ENCODE results near the gene USP7.
A peak's percentile ranks its signal among the peaks of the same experiment; 100 is the strongest.

Gene USP7

DNA sequence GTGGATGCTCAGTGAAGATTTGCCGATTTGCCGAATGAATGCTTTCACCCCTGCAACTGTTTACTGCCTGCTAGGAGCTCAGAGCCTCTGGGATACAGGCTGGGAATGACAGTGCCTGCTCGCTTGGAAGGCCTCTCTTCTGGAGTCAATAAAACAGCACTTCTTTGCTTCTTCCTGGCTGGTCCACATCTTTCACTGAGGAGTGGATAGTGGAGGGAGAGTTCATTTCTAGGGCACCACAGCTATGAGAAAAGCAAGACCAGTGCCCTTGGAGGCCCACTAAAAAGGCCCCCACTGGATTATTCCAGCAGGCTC is 3.1 kb upstream of the USP7 start:
- no peak overlapping the region for H2AFZ ChIP-seq (ENCODE audit: low read depth)
- no peak overlapping the region for H3K9ac ChIP-seq
- H3K79me2 ChIP-seq (ENCODE audit: insufficient read depth, low read depth) = peaks cover 18% of the 10 kb centered on the region
- no peaks in the 10 kb centered on the region for H3K36me3 ChIP-seq (ENCODE audit: insufficient read depth)
- no peak overlapping the region for H3K4me2 ChIP-seq
- TF ChIP-seq, protein P1, sequence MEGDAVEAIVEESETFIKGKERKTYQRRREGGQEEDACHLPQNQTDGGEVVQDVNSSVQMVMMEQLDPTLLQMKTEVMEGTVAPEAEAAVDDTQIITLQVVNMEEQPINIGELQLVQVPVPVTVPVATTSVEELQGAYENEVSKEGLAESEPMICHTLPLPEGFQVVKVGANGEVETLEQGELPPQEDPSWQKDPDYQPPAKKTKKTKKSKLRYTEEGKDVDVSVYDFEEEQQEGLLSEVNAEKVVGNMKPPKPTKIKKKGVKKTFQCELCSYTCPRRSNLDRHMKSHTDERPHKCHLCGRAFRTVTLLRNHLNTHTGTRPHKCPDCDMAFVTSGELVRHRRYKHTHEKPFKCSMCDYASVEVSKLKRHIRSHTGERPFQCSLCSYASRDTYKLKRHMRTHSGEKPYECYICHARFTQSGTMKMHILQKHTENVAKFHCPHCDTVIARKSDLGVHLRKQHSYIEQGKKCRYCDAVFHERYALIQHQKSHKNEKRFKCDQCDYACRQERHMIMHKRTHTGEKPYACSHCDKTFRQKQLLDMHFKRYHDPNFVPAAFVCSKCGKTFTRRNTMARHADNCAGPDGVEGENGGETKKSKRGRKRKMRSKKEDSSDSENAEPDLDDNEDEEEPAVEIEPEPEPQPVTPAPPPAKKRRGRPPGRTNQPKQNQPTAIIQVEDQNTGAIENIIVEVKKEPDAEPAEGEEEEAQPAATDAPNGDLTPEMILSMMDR (conservative IDR thresholded peaks at IDR 0.05; ENCODE audit: low read depth, low read length) = no peak
- H4K20me1 ChIP-seq (ENCODE audit: insufficient read depth) = peaks cover 6% of the 10 kb centered on the region
- peaks cover 9% of the 10 kb centered on the region for H3K4me1 ChIP-seq (ENCODE audit: low read depth, poor library complexity, severe bottlenecking)
- H3K4me3 ChIP-seq (IDR thresholded peaks at IDR 0.05; ENCODE audit: insufficient read depth, low read depth, low read length) = no peak overlapping the region
- no peak overlapping the region for H3K27ac ChIP-seq
- no peaks in the 10 kb centered on the region for H3K27me3 ChIP-seq (ENCODE audit: insufficient read depth, low read depth)

DNA sequence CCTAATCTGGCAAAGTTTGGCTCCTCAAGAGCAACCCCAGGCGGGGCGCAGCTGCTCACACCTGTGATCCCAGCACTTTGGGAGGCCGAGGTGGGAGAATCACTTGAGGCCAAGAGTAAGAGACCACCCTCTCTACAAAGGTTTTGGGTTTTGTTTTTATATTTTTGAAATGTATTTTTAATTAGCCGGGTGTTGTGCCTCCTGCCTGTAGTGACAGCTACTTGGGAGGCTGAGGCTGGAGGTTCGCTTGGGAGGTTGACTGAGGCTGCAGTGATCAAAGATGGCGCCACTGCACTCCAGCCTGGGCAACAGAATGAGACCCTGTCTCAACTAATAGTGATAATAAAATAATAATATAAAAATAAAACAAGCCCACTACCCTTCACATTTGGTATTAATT is 756 bp upstream of the USP7 start:
- H4K20me1 ChIP-seq (ENCODE audit: insufficient read depth) = peaks cover 27% of the 10 kb centered on the region
- peak overlapping the region; percentile 85 for H3K4me2 ChIP-seq
- no peaks in the 10 kb centered on the region for H3K36me3 ChIP-seq (ENCODE audit: insufficient read depth)
- peaks cover 41% of the 10 kb centered on the region for H3K79me2 ChIP-seq (ENCODE audit: insufficient read depth, low read depth)
- no peaks in the 10 kb centered on the region for H3K27me3 ChIP-seq (ENCODE audit: insufficient read depth, low read depth)
- H2AFZ ChIP-seq (ENCODE audit: low read depth) = peak overlapping the region; percentile 90
- H3K4me3 ChIP-seq (IDR thresholded peaks at IDR 0.05; ENCODE audit: insufficient read depth, low read depth, low read length) = no peak overlapping the region
- H3K27ac ChIP-seq = peak overlapping the region; percentile 54
- TF ChIP-seq, protein P1 (conservative IDR thresholded peaks at IDR 0.05; ENCODE audit: low read depth, low read length) = no peak
- peak overlapping the region; percentile 75; the same call in 1 of the 2 replicates for H3K9ac ChIP-seq
- peaks cover 32% of the 10 kb centered on the region for H3K4me1 ChIP-seq (ENCODE audit: low read depth, poor library complexity, severe bottlenecking)

DNA sequence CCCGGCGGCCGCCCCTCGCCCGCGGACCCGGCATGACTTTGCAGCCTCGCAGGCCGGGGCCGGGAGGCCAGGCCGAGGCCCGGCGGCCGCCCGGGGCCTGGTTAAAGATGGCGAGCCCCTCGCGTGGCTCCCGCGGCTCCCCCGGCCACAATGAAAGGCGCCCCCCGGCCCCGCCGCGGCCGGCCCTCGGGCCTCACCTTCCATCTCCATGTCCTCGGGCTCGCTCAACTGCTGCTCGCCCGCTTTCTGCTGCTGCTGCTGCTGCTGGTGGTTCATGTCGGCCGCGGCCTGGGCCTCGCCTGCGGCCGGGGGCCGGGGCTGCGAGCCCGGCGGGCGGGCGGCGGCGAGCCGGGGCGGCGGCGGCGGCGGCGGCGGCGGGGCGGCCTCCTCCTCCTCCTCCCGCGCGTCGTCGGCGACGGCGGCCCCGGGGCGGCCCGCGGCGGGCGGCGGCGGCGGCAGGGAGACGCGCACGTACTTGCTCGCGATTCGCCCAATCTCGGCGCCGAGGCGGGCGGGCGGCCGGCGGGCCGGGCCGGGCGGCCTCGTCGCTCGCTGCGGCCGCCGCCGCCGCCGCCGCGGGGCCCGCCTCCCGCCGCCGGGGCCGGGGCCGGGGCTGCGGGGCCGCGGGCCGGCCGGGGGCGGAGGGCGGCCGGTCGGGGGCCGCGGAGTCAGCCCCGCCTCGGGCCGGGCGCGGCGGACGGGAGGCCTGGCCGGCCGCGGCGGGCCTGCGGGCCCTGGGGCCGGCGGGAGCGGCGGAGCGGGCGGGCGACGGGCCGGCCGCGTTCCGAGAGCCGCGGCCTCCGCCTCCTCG is 491 bp downstream of the USP7 start:
- peaks cover 40% of the 10 kb centered on the region for H4K20me1 ChIP-seq (ENCODE audit: insufficient read depth)
- peak overlapping the region; percentile 97 for H3K27ac ChIP-seq
- no peak overlapping the region for H2AFZ ChIP-seq (ENCODE audit: low read depth)
- H3K4me2 ChIP-seq = peak overlapping the region; percentile 98
- TF ChIP-seq, protein P1 (conservative IDR thresholded peaks at IDR 0.05; ENCODE audit: low read depth, low read length) = no peak
- H3K27me3 ChIP-seq (ENCODE audit: insufficient read depth, low read depth) = no peaks in the 10 kb centered on the region
- peak overlapping the region; percentile 98 for H3K9ac ChIP-seq
- peaks cover 53% of the 10 kb centered on the region for H3K79me2 ChIP-seq (ENCODE audit: insufficient read depth, low read depth)
- H3K4me3 ChIP-seq (IDR thresholded peaks at IDR 0.05; ENCODE audit: insufficient read depth, low read depth, low read length) = no peak overlapping the region
- H3K4me1 ChIP-seq (ENCODE audit: low read depth, poor library complexity, severe bottlenecking) = peaks cover 45% of the 10 kb centered on the region
- H3K36me3 ChIP-seq (ENCODE audit: insufficient read depth) = no peaks in the 10 kb centered on the region

DNA sequence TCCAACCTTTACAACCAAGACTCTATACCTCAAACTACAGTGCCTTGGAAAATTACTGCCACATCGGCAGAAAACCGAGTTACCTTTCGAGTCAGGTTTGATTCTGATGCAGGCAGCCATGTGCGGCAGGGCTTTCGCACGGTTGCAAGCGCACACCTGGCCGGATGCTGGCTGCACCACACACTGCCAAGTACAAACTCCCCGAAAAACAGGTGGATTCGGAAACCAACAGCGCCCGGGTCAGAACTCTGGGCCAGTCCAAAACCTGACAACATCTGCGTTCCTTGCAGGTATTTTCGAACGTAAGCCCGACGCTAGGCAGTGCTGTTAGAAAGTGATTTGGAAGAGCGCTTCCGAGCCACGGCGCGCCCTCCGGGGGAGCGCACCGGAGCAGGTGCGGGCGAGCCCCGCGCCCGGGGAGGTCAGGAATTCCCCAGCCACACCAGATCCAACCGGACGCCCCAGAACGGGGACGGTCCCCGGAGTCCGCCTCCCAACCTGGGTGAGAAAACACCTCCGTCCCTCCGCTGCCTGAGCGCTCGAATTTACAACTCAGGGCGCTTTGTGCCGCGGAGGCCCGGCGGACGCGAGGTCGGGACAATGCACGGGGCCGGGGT is 1.2 kb downstream of the USP7 start:
- peak overlapping the region; percentile 97 for H3K27ac ChIP-seq
- H3K36me3 ChIP-seq (ENCODE audit: insufficient read depth) = no peaks in the 10 kb centered on the region
- peak overlapping the region; percentile 98 for H3K4me2 ChIP-seq
- H3K9ac ChIP-seq = peak overlapping the region; percentile 98
- H3K79me2 ChIP-seq (ENCODE audit: insufficient read depth, low read depth) = peaks cover 60% of the 10 kb centered on the region
- H2AFZ ChIP-seq (ENCODE audit: low read depth) = no peak overlapping the region
- TF ChIP-seq, protein P1 (conservative IDR thresholded peaks at IDR 0.05; ENCODE audit: low read depth, low read length) = no peak
- peak overlapping the region; percentile 60 for H3K4me3 ChIP-seq (IDR thresholded peaks at IDR 0.05; ENCODE audit: insufficient read depth, low read depth, low read length)
- H3K27me3 ChIP-seq (ENCODE audit: insufficient read depth, low read depth) = no peaks in the 10 kb centered on the region
- peaks cover 52% of the 10 kb centered on the region for H3K4me1 ChIP-seq (ENCODE audit: low read depth, poor library complexity, severe bottlenecking)
- peaks cover 47% of the 10 kb centered on the region for H4K20me1 ChIP-seq (ENCODE audit: insufficient read depth)
